Middle frontal gyrus (tissue), 1 donor: Measurements from ENCODE around the gene PHF2.

Experiments
- DNase-seq: peaks from one replicate; pipeline ENCODE4 v3.0.0-alpha.2; 2015; ENCODE audit warnings: low spot score; ENCODE audit errors: extremely low spot score

The PHF2 gene

GRCh38 chr9:93697352-93698139 is 121.2 kb downstream of the PHF2 start:
- DNase-seq: no peak

- no peak for DNase-seq
Observed at GRCh38 chr9:93698140-93698908, 121.9 kb downstream of the PHF2 start.

DNA sequence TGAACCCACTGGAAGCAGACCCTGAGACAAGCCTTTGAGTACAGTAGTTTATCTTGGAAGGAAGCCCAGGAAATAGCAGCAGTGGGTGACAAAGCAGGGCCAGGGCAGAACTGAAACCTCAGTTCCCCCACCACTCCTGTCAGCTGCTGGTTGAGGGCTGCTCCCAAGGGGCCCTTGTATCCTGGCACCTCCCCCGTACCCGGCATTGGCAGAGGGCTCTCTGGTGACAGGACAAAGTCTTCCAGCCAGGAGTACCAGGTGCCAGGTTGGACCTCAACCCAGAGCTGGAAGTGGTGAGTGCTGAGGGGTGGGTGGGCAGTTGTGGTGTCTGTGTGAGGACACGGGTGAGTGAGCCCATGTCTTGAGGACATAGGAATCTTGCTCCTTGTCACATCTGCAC is 123.3 kb downstream of the PHF2 start:
- no peak for DNase-seq

GRCh38 chr9:93701494-93702218 is 125.3 kb downstream of the PHF2 start:
- no peak for DNase-seq

DNA sequence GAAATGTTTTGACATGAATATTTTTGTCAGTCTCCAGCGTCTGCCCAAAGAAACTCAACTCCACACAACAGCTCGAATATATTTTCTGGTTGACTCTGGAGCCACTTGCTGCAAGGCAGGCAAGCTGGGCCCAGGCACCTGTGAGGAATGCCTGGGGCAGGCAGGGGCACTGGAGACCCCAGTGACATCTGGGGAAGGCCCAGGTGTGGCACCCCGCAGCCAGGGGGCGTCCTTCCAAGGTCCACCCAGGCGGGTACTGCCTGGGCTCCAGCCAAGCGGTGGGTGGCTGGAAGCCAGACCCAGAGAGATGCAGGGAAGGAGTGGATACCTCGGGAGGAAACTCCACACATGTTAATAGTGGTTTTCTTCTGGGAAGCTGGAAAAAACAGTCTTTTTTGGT is 125.9 kb downstream of the PHF2 start:
- DNase-seq: no peak

GRCh38 chr9:93708289-93708986 is 132.1 kb downstream of the PHF2 start:
- no peak for DNase-seq

GRCh38 chr9:93708987-93709302 is 132.6 kb downstream of the PHF2 start:
- DNase-seq: no peak

GRCh38 chr9:93709600-93710369 is 133.4 kb downstream of the PHF2 start:
- no peak for DNase-seq

- DNase-seq: no peak
Observed at GRCh38 chr9:93710370-93710723, 134.0 kb downstream of the PHF2 start.

GRCh38 chr9:93711002-93711401 is 134.6 kb downstream of the PHF2 start:
- DNase-seq: no peak

GRCh38 chr9:93712896-93713295 is 136.5 kb downstream of the PHF2 start:
- no peak for DNase-seq

GRCh38 chr9:93713716-93714115 is 137.3 kb downstream of the PHF2 start:
- no peak for DNase-seq

DNA sequence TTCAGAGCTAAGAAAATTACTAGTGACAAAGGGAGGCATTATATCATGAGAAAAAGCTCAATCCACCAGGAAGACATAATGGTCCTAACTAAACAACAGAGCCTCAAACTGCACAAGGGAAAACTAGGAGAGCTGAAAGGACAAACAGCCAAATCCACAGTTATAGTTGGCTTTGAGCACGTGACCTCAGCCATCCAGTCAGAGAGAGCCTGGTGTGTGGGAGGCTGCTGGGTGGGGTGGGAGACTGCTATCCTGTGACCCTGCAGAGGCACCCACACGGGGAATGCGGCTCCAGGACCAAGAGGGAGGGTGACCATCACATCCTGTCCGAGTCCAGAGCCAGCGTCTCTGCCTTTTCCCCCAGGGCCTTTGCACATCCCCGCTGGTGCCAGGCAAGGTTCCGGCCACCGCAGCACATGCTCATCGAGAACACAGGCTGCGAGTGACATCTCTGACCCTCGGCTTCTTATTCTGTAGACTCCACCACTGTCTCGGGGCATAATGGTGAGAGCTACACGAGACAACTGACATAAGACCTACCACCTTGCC is 145.1 kb downstream of the PHF2 start:
- no peak for DNase-seq

GRCh38 chr9:93724852-93725251 is 148.5 kb downstream of the PHF2 start:
- no peak for DNase-seq

- DNase-seq: no peak
Observed at GRCh38 chr9:93725382-93725781, 149.0 kb downstream of the PHF2 start.

DNA sequence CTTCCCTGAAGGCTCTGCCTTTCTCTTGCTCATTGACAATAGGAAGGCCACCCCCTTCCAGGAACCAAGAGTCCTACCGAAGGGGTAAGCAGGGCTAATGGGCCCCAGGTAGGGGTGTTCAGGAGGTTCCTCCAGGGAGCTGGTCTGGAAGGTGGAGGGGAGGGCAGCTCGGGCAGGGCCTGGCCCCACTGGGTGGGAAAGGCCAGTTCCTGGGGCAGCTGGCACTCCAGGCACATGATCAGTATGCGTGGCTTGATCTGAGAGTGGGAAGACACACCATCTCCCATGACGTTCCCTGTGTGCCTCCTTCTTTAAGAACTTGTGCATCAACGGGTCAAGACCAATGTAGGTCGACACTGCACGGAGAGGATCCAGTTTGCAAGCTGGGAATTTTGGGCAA is 149.8 kb downstream of the PHF2 start:
- no peak for DNase-seq
